ENCODE results near the gene EHD2.

DNA sequence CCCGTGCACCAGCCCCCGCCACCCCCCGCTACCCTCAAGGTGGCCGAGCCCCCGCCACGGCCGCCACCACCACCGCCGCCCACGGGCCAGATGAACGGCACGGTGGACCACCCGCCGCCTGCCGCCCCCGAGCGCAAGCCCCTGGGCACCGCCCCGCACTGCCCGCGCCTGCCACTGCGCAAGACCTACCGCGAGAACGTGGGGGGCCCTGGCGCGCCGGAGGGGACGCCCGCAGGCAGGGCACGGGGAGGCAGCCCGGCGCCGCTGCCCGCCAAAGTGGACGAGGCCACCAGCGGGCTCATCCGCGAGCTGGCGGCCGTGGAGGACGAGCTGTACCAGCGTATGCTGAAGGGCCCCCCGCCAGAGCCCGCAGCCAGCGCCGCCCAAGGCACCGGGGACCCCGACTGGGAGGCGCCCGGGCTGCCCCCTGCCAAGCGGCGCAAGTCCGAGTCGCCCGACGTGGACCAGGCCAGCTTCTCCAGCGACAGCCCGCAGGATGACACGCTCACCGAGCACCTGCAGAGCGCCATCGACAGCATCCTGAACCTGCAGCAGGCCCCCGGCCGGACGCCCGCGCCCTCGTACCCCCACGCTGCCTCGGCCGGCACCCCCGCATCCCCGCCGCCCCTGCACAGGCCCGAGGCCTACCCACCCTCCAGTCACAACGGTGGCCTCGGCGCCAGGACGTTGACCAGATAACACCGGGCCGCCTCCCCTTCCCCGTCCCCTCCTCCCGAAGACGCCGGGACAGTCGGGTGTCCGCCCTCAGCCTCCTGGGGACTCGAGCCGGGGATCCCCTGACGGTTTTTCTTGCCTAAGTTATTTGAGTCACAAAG is 11.3 kb upstream of the EHD2 start:
- TF ChIP-seq, protein P1, sequence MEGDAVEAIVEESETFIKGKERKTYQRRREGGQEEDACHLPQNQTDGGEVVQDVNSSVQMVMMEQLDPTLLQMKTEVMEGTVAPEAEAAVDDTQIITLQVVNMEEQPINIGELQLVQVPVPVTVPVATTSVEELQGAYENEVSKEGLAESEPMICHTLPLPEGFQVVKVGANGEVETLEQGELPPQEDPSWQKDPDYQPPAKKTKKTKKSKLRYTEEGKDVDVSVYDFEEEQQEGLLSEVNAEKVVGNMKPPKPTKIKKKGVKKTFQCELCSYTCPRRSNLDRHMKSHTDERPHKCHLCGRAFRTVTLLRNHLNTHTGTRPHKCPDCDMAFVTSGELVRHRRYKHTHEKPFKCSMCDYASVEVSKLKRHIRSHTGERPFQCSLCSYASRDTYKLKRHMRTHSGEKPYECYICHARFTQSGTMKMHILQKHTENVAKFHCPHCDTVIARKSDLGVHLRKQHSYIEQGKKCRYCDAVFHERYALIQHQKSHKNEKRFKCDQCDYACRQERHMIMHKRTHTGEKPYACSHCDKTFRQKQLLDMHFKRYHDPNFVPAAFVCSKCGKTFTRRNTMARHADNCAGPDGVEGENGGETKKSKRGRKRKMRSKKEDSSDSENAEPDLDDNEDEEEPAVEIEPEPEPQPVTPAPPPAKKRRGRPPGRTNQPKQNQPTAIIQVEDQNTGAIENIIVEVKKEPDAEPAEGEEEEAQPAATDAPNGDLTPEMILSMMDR (conservative IDR thresholded peaks at IDR 0.05 in 1 of 2, IDR thresholded peaks at IDR 0.05 in 1 of 2; ENCODE audit: extremely low read depth in 1 of 2, insufficient read depth in 1 of 2, low read depth in 1 of 2, low read length in 2 of 2) = no peak
- TF ChIP-seq EZH2 (IDR thresholded peaks at IDR 0.05; ENCODE audit: borderline replicate concordance, low read length) = no peak
